ENCODE results near the gene SLC46A2. TPM values are rescaled to one million over a fixed set of nuclear protein-coding genes. Genes with fewer than 3 reads are reported as not detected.

SLC46A2 gene
- total RNA-seq, 1 experiment from 2014 or later, result not detected

GRCh38 chr9:112900901-112901300, 10.2 kb upstream of the SLC46A2 start:
- no peak for DNase-seq (ENCODE audit: low read depth in 1 of 2, low spot score in 2 of 2)
- no peak overlapping the region for H3K4me3 ChIP-seq
- H3K27me3 ChIP-seq (replicated peaks), result 0 out of 2 replicates have a peak, but pooled peaks cover 3% of the 10 kb centered on the region
- H3K36me3 ChIP-seq, result no peaks in the 10 kb centered on the region
- H3K27ac ChIP-seq, result no peak overlapping the region
- H3K9me3 ChIP-seq (replicated peaks), result no peaks in the 10 kb centered on the region
- H3K4me1 ChIP-seq (replicated peaks), result no peaks in the 10 kb centered on the region

GRCh38 chr9:112900488-112900887, 9.8 kb upstream of the SLC46A2 start:
- no peaks in the 10 kb centered on the region for H3K36me3 ChIP-seq
- no peaks in the 10 kb centered on the region for H3K4me1 ChIP-seq (replicated peaks)
- no peak for DNase-seq (ENCODE audit: low read depth in 1 of 2, low spot score in 2 of 2)
- 0 out of 2 replicates have a peak, but pooled peaks cover 3% of the 10 kb centered on the region for H3K27me3 ChIP-seq (replicated peaks)
- no peak overlapping the region for H3K27ac ChIP-seq
- no peak overlapping the region for H3K4me3 ChIP-seq
- H3K9me3 ChIP-seq (replicated peaks), result no peaks in the 10 kb centered on the region

DNA sequence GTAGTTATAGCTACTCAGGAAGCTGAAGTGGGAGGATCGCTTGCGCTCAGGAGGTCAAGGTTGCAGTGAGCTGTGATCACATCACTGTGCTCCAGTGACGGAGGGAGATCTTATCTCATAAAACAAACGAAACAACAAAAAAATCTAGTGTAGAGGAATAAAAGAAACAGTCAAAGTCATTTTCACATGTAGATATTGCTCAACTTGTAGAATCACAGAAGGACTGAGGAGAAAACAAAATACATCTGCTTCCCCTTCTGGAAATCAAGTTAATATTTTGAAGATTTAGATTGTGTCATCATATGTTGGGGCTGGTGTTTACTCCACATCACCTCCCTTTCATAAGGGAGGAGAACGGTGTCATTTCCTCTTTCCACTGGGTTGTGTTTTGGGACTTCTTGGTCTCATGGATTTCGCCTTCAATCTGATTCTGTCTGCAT, 8.2 kb upstream of the SLC46A2 start:
- DNase-seq (ENCODE audit: low read depth in 1 of 2, low spot score in 2 of 2), result no peak
- 0 out of 2 replicates have a peak, but pooled peaks cover 3% of the 10 kb centered on the region for H3K27me3 ChIP-seq (replicated peaks)
- H3K27ac ChIP-seq, result no peak overlapping the region
- no peak overlapping the region for H3K4me3 ChIP-seq
- H3K4me1 ChIP-seq (replicated peaks), result no peaks in the 10 kb centered on the region
- H3K9me3 ChIP-seq (replicated peaks), result no peaks in the 10 kb centered on the region
- no peaks in the 10 kb centered on the region for H3K36me3 ChIP-seq

DNA sequence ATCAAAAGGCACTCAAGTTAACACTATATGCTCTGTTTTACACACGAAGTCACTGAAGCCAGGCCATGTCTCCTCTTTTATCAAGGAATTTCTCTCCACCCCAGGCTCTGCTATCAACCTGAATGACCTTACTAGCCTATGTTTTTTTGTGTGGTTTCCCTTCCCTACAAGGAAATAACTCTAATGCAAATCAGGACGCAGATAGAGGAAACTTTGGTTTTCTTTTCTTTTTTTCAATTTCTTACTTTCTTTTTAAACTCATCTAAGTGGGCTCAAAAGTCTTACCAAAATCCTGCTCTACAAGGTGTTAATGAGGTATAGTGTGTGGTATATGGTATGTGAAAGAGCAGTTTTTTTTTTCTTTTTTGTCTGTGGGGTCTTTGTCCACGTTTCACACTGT, 5.5 kb upstream of the SLC46A2 start:
- Histone ChIP-seq H3K27me3 (replicated peaks) (0 out of 2 replicates have a peak, but pooled peaks cover 3% of the 10 kb centered on the region), H3K27ac (no peak overlapping the region), H3K9me3 (replicated peaks) (no peaks in the 10 kb centered on the region), H3K4me1 (replicated peaks) (no peaks in the 10 kb centered on the region), H3K36me3 (no peaks in the 10 kb centered on the region), H3K4me3 (no peak overlapping the region)
- no peak for DNase-seq (ENCODE audit: low read depth in 1 of 2, low spot score in 2 of 2)

- no peak overlapping the region for H3K4me3 ChIP-seq
- no peaks in the 10 kb centered on the region for H3K4me1 ChIP-seq (replicated peaks)
- H3K36me3 ChIP-seq, result no peaks in the 10 kb centered on the region
- no peaks in the 10 kb centered on the region for H3K9me3 ChIP-seq (replicated peaks)
- no peak overlapping the region for H3K27ac ChIP-seq
- DNase-seq (ENCODE audit: low read depth in 1 of 2, low spot score in 2 of 2), result no peak
- 0 out of 2 replicates have a peak, but pooled peaks cover 3% of the 10 kb centered on the region for H3K27me3 ChIP-seq (replicated peaks)
Measured at GRCh38 chr9:112894699-112895098, 4.0 kb upstream of the SLC46A2 start.

DNA sequence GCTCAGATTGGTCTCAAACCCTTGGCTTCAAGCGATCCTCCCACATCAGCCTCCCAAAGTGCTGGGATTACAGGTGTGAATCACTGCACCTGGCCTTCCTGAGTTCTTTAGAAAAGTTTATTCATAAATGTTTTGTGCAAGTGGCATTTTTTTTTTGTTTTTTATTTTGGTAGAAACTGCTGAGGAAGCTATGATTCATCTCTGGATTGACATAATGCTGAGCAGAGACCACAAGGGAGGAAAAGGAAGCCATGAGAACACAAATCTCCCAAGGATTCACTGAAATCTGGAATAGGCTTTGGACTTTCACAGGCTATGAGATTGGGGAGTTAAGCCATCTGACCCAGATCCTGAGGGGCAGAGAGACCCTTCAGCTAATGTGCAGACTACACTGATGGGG, 3.4 kb upstream of the SLC46A2 start:
- no peaks in the 10 kb centered on the region for H3K9me3 ChIP-seq (replicated peaks)
- no peaks in the 10 kb centered on the region for H3K36me3 ChIP-seq
- no peak overlapping the region for H3K4me3 ChIP-seq
- no peak overlapping the region for H3K27ac ChIP-seq
- no peak for DNase-seq (ENCODE audit: low read depth in 1 of 2, low spot score in 2 of 2)
- H3K4me1 ChIP-seq (replicated peaks), result no peaks in the 10 kb centered on the region
- 0 out of 2 replicates have a peak, but pooled peaks cover 3% of the 10 kb centered on the region for H3K27me3 ChIP-seq (replicated peaks)

DNA sequence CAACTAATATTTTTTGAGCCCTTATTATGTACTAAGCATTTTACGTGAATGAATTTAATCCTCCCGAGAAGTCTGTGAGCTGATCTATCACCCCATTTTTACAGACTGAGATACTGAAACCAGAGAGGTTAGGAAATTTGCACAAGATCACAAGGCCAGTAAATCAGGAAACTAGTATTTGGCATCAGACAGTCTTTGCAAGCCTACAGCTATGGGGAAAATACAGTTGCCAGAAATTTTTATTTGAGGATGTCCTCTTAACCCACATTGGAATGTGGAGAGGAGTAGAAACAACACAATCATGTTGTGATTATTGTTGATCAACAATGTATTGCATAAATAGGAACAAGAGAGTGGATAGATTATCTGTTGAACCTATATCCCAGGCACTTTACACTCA, 2.3 kb upstream of the SLC46A2 start:
- no peaks in the 10 kb centered on the region for H3K27me3 ChIP-seq (replicated peaks)
- no peaks in the 10 kb centered on the region for H3K36me3 ChIP-seq
- H3K27ac ChIP-seq, result no peak overlapping the region
- DNase-seq (ENCODE audit: low read depth in 1 of 2, low spot score in 2 of 2), result no peak
- no peaks in the 10 kb centered on the region for H3K4me1 ChIP-seq (replicated peaks)
- H3K9me3 ChIP-seq (replicated peaks), result no peaks in the 10 kb centered on the region
- H3K4me3 ChIP-seq, result no peak overlapping the region

DNA sequence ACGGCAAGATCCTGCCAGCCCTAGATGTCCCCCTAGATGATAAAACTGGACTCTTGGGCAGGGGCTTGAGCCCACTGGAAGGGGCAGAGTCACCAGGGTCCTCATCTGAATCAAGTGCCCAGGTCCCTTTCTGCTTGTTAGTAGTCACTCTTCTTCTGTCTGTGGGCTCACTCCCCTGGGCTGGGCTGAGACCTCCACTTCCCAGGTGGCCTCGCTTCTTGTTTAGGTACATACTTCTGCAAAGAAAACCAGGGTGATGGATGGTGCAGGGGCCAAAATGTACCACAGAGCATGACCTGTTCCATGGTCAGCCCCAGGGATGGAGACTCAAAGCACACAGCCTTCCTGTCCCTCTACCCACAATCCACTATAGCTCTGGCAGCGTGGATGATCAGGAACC, 845 bp upstream of the SLC46A2 start:
- DNase-seq (ENCODE audit: low read depth in 1 of 2, low spot score in 2 of 2), result no peak
- Histone ChIP-seq H3K27me3 (replicated peaks) (no peaks in the 10 kb centered on the region), H3K4me3 (no peak overlapping the region), H3K9me3 (replicated peaks) (no peaks in the 10 kb centered on the region), H3K27ac (no peak overlapping the region), H3K4me1 (replicated peaks) (no peaks in the 10 kb centered on the region), H3K36me3 (no peaks in the 10 kb centered on the region)

DNA sequence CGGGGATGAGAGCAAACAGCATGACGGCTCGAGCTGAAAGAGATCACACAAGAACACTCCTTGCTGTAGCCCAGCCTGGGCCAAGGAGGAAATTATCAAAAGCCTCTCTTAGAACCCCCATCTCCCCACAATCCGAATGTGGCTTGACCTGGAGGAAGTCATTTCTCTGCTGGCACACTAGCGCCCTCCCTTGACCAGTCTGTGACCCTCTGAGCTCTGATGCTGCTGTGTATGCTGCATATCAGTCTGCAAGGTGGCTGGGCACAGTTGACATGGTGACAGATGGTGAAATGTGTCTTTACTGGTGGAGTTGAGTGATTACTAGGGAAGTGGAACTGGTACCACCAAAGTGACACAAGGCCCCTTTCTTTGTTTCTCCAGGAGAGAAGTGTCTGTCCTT, 3.3 kb downstream of the SLC46A2 start:
- no peak for DNase-seq (ENCODE audit: low read depth in 1 of 2, low spot score in 2 of 2)
- no peak overlapping the region for H3K4me3 ChIP-seq

GRCh38 chr9:112886351-112886750, 4.3 kb downstream of the SLC46A2 start:
- no peak for DNase-seq (ENCODE audit: low read depth in 1 of 2, low spot score in 2 of 2)
- Histone ChIP-seq H3K36me3 (no peaks in the 10 kb centered on the region), H3K9me3 (replicated peaks) (no peaks in the 10 kb centered on the region)

More for the DNA sequence above, 3.3 kb downstream of the SLC46A2 start:
- H3K4me1 ChIP-seq (replicated peaks), result no peaks in the 10 kb centered on the region
- no peaks in the 10 kb centered on the region for H3K9me3 ChIP-seq (replicated peaks)
- H3K27ac ChIP-seq, result no peak overlapping the region
- no peaks in the 10 kb centered on the region for H3K27me3 ChIP-seq (replicated peaks)
- no peaks in the 10 kb centered on the region for H3K36me3 ChIP-seq

GRCh38 chr9:112885324-112885723, 5.4 kb downstream of the SLC46A2 start:
- no peaks in the 10 kb centered on the region for H3K4me1 ChIP-seq (replicated peaks)
- H3K4me3 ChIP-seq, result no peak overlapping the region
- H3K36me3 ChIP-seq, result no peaks in the 10 kb centered on the region
- H3K27me3 ChIP-seq (replicated peaks), result no peaks in the 10 kb centered on the region
- no peak for DNase-seq (ENCODE audit: low read depth in 1 of 2, low spot score in 2 of 2)
- no peak overlapping the region for H3K27ac ChIP-seq
- no peaks in the 10 kb centered on the region for H3K9me3 ChIP-seq (replicated peaks)

More at GRCh38 chr9:112886351-112886750, 4.3 kb downstream of the SLC46A2 start:
- Histone ChIP-seq H3K4me1 (replicated peaks) (no peaks in the 10 kb centered on the region), H3K27ac (no peak overlapping the region), H3K27me3 (replicated peaks) (no peaks in the 10 kb centered on the region), H3K4me3 (no peak overlapping the region)

GRCh38 chr9:112884721-112885120, 6.0 kb downstream of the SLC46A2 start:
- H3K4me3 ChIP-seq, result no peak overlapping the region
- no peaks in the 10 kb centered on the region for H3K27me3 ChIP-seq (replicated peaks)
- no peaks in the 10 kb centered on the region for H3K36me3 ChIP-seq
- no peak overlapping the region for H3K27ac ChIP-seq
- H3K4me1 ChIP-seq (replicated peaks), result no peaks in the 10 kb centered on the region
- no peak for DNase-seq (ENCODE audit: low read depth in 1 of 2, low spot score in 2 of 2)
- H3K9me3 ChIP-seq (replicated peaks), result no peaks in the 10 kb centered on the region

GRCh38 chr9:112884101-112884500, 6.6 kb downstream of the SLC46A2 start:
- H3K9me3 ChIP-seq (replicated peaks), result no peaks in the 10 kb centered on the region
- no peak for DNase-seq (ENCODE audit: low read depth in 1 of 2, low spot score in 2 of 2)
- H3K36me3 ChIP-seq, result no peaks in the 10 kb centered on the region
- no peaks in the 10 kb centered on the region for H3K27me3 ChIP-seq (replicated peaks)
- H3K4me3 ChIP-seq, result no peak overlapping the region
- H3K4me1 ChIP-seq (replicated peaks), result no peaks in the 10 kb centered on the region
- no peak overlapping the region for H3K27ac ChIP-seq

- no peak for DNase-seq (ENCODE audit: low read depth in 1 of 2, low spot score in 2 of 2)
- no peaks in the 10 kb centered on the region for H3K4me1 ChIP-seq (replicated peaks)
- H3K27me3 ChIP-seq (replicated peaks), result no peaks in the 10 kb centered on the region
- H3K36me3 ChIP-seq, result no peaks in the 10 kb centered on the region
- no peak overlapping the region for H3K4me3 ChIP-seq
- H3K27ac ChIP-seq, result no peak overlapping the region
- no peaks in the 10 kb centered on the region for H3K9me3 ChIP-seq (replicated peaks)
Measured at GRCh38 chr9:112881331-112881730, 9.3 kb downstream of the SLC46A2 start.

GRCh38 chr9:112880650-112881049, 10.0 kb downstream of the SLC46A2 start:
- no peak overlapping the region for H3K27ac ChIP-seq
- DNase-seq (ENCODE audit: low read depth in 1 of 2, low spot score in 2 of 2), result no peak

More at GRCh38 chr9:112880650-112881049, 10.0 kb downstream of the SLC46A2 start:
- H3K4me1 ChIP-seq (replicated peaks), result no peaks in the 10 kb centered on the region
- no peaks in the 10 kb centered on the region for H3K27me3 ChIP-seq (replicated peaks)
- no peaks in the 10 kb centered on the region for H3K9me3 ChIP-seq (replicated peaks)
- H3K4me3 ChIP-seq, result no peak overlapping the region
- no peaks in the 10 kb centered on the region for H3K36me3 ChIP-seq

Data from SJSA1 (cell line).